ENCODE data around the gene GALNTL6. TPM values are rescaled to one million over a fixed set of nuclear protein-coding genes. Genes with fewer than 3 reads are reported as not detected.

The GALNTL6 gene
- total and polyA plus RNA-seq, 2 donors (not counting 3 experiments of a cell fraction or from before 2014, with no cell fraction given), result not detected

GRCh38 chr4:172045981-172046380 is 232.8 kb downstream of the GALNTL6 start:
- FAIRE-seq (no peak), DNase-seq (ENCODE audit: low read depth, low spot score) (no peak)
- Histone ChIP-seq H4K20me1 (replicated peaks; ENCODE audit: control insufficient read depth, extremely low read depth, insufficient read depth, low read length) (no peaks in the 10 kb centered on the region), H3K9me1 (replicated peaks; ENCODE audit: control insufficient read depth, extremely low read depth, insufficient read depth, low read length) (peaks cover 2% of the 10 kb centered on the region), H2AFZ (ENCODE audit: low read depth, low read length) (no peak overlapping the region), H3K4me1 (ENCODE audit: control insufficient read depth, extremely low read depth, insufficient read depth, low read length) (no peaks in the 10 kb centered on the region), H3K27ac (ENCODE audit: insufficient read depth, low read depth, low read length) (no peak overlapping the region), H3K9ac (replicated peaks; ENCODE audit: extremely low read depth, insufficient read depth, low read length) (no peak overlapping the region), H3K36me3 (ENCODE audit: control insufficient read depth in 2 of 2, extremely low read depth in 1 of 2, insufficient read depth in 2 of 2, low read length in 2 of 2) (no peaks in the 10 kb centered on the region), H3K9me3 (replicated peaks; ENCODE audit: control insufficient read depth, insufficient read depth, low read length) (no peaks in the 10 kb centered on the region), H3K4me3 (replicated peaks in 1 of 3; ENCODE audit: insufficient read depth in 1 of 3, low read depth in 1 of 3, low read length in 3 of 3) (no peak overlapping the region), H3K27me3 (ENCODE audit: control insufficient read depth in 2 of 2, insufficient read depth in 2 of 2, low read length in 2 of 2) (no peaks in the 10 kb centered on the region), H3K79me2 (ENCODE audit: control insufficient read depth, insufficient read depth, low read length) (no peaks in the 10 kb centered on the region), H3K4me2 (ENCODE audit: insufficient read depth, low read length) (no peak overlapping the region)
- ChIA-PET CTCF (no interaction called here), POLR2A (no interaction called here)
- TF ChIP-seq FOS (IDR thresholded peaks at IDR 0.05; ENCODE audit: borderline replicate concordance, insufficient read depth, low read length) (no peak), POLR2AphosphoS5 (IDR thresholded peaks at IDR 0.05; ENCODE audit: insufficient read depth, low read depth, low read length) (no peak), MAX (IDR thresholded peaks at IDR 0.05; ENCODE audit: insufficient read depth, insufficient read length) (no peak), EZH2 (IDR thresholded peaks at IDR 0.05; ENCODE audit: borderline replicate concordance, low read depth, low read length, severe bottlenecking) (no peak)
- intact Hi-C loops (cut with micrococcal nuclease) (no loop called here), dilution Hi-C loops (cut with MboI; ENCODE audit: extremely low pct_ligation_motif_present, low sequenced_read_pairs) (no loop called here)
- BruUV-seq (replicated peaks), result no TSS peak

- Histone ChIP-seq H3K27me3 (ENCODE audit: control insufficient read depth in 2 of 2, insufficient read depth in 2 of 2, low read length in 2 of 2) (no peaks in the 10 kb centered on the region), H3K27ac (ENCODE audit: insufficient read depth, low read depth, low read length) (no peak overlapping the region), H3K9me1 (replicated peaks; ENCODE audit: control insufficient read depth, extremely low read depth, insufficient read depth, low read length) (peaks cover 2% of the 10 kb centered on the region), H2AFZ (ENCODE audit: low read depth, low read length) (no peak overlapping the region), H3K4me1 (ENCODE audit: control insufficient read depth, extremely low read depth, insufficient read depth, low read length) (no peaks in the 10 kb centered on the region), H3K4me2 (ENCODE audit: insufficient read depth, low read length) (no peak overlapping the region), H3K4me3 (replicated peaks in 1 of 3; ENCODE audit: insufficient read depth in 1 of 3, low read depth in 1 of 3, low read length in 3 of 3) (no peak overlapping the region), H3K9me3 (replicated peaks; ENCODE audit: control insufficient read depth, insufficient read depth, low read length) (peaks cover 2% of the 10 kb centered on the region), H4K20me1 (replicated peaks; ENCODE audit: control insufficient read depth, extremely low read depth, insufficient read depth, low read length) (no peaks in the 10 kb centered on the region), H3K79me2 (ENCODE audit: control insufficient read depth, insufficient read depth, low read length) (no peaks in the 10 kb centered on the region), H3K9ac (replicated peaks; ENCODE audit: extremely low read depth, insufficient read depth, low read length) (no peak overlapping the region), H3K36me3 (ENCODE audit: control insufficient read depth in 2 of 2, extremely low read depth in 1 of 2, insufficient read depth in 2 of 2, low read length in 2 of 2) (no peaks in the 10 kb centered on the region)
- dilution Hi-C loops (cut with MboI; ENCODE audit: extremely low pct_ligation_motif_present, low sequenced_read_pairs), result no loop called here
- no peak for DNase-seq (ENCODE audit: low read depth, low spot score)
- ChIA-PET POLR2A (no interaction called here), CTCF (no interaction called here)
- intact Hi-C loops (cut with micrococcal nuclease), result no loop called here
- TF ChIP-seq JUN (IDR thresholded peaks at IDR 0.05; ENCODE audit: borderline replicate concordance, insufficient read depth, insufficient read length, low read depth) (no peak), FOS (IDR thresholded peaks at IDR 0.05; ENCODE audit: borderline replicate concordance, insufficient read depth, low read length) (no peak), EZH2 (IDR thresholded peaks at IDR 0.05; ENCODE audit: borderline replicate concordance, low read depth, low read length, severe bottlenecking) (no peak), POLR2A (IDR thresholded peaks at IDR 0.05; ENCODE audit: low read depth, low read length) (no peak), POLR2AphosphoS5 (IDR thresholded peaks at IDR 0.05; ENCODE audit: insufficient read depth, low read depth, low read length) (no peak), MYC (IDR thresholded peaks at IDR 0.05; ENCODE audit: low read depth, low read length) (no peak), MAX (IDR thresholded peaks at IDR 0.05; ENCODE audit: insufficient read depth, insufficient read length) (no peak), CTCF (IDR thresholded peaks at IDR 0.05; ENCODE audit: extremely low read depth in 1 of 2, insufficient read depth in 1 of 2, low read depth in 1 of 2, low read length in 2 of 2) (no peak), GATA2 (IDR thresholded peaks at IDR 0.05; ENCODE audit: insufficient read depth, insufficient read length, low read depth, low read length) (no peak)
- no peak for FAIRE-seq
- BruUV-seq (replicated peaks), result no TSS peak
These were observed 235.5 kb downstream of the GALNTL6 start for GRCh38 chr4:172048666-172049065.

All from endothelial cell of umbilical vein (primary cell).